Spleen (tissue), 11 donors: ENCODE results near the gene HAUS7. TPM values are rescaled to one million over a fixed set of nuclear protein-coding genes. Genes with fewer than 3 reads are reported as not detected.

Experiments used
- DNase-seq: peaks from one replicate; pipeline ENCODE4 v3.0.0-alpha.2; 2020
- H3K27ac ChIP-seq, 8 donors: fragments of 200-600 bp; sonication (generic) in 7 of 8; 1 replicate in 4 of 8; 2 replicates in 4 of 8; pipeline versions ENCODE4 v1.5.0 to v1.8.0; 2016 to 2021; ENCODE audit warnings: inconsistent platforms in 4 of 8, mild to moderate bottlenecking in 4 of 8, moderate library complexity in 1 of 8
- H3K27me3 ChIP-seq, 7 donors: fragments of 200-600 bp; sonication (generic) in 6 of 7; replicated peaks in 1 of 7; 1 replicate in 4 of 7; 2 replicates in 3 of 7; pipeline versions ENCODE4 v1.5.0 to v1.8.0; 2016 to 2021; ENCODE audit warnings: inconsistent platforms in 3 of 7, mild to moderate bottlenecking in 1 of 7
- H3K36me3 ChIP-seq, 6 donors: fragments of 200-600 bp; sonication (generic) in 5 of 6; 1 replicate in 4 of 6; 2 replicates in 2 of 6; pipeline versions ENCODE4 v1.5.0 to v1.8.0; 2016 to 2021; ENCODE audit warnings: inconsistent platforms in 2 of 6
- H3K4me1 ChIP-seq, 6 donors: fragments of 200-600 bp; sonication (generic) in 5 of 6; 1 replicate in 3 of 6; 2 replicates in 3 of 6; pipeline versions ENCODE4 v1.5.0 to v1.8.0; 2016 to 2021; ENCODE audit warnings: inconsistent platforms in 3 of 6
- H3K4me3 ChIP-seq, 8 donors: fragments of 200-600 bp; sonication (generic) in 7 of 8; 1 replicate in 4 of 8; 2 replicates in 4 of 8; pipeline versions ENCODE4 v1.5.0 to v1.8.0; 2016 to 2021; ENCODE audit warnings: inconsistent platforms in 4 of 8, mild to moderate bottlenecking in 4 of 8, moderate library complexity in 2 of 8
- H3K9me3 ChIP-seq, 8 donors: fragments of 200-600 bp; sonication (generic) in 7 of 8; 1 replicate in 4 of 8; 2 replicates in 4 of 8; pipeline versions ENCODE4 v1.5.0 to v1.8.0; 2016 to 2021; ENCODE audit warnings: inconsistent platforms in 4 of 8
- POLR2A ChIP-seq, 3 donors: fragments of 450-650 bp; IDR thresholded peaks; one replicate each; pipeline ENCODE4 v1.5.1; 2017; ENCODE audit warnings: antibody characterized with exemption in 3 of 3, mild to moderate bottlenecking in 1 of 3
- POLR2AphosphoS5 ChIP-seq, 3 donors: sonication (generic); formaldehyde crosslinking; IDR thresholded peaks; one replicate each; pipeline ENCODE4 v1.5.1; 2017; ENCODE audit warnings: antibody characterized with exemption in 3 of 3
- WGBS, 5 donors: extraction: QIAGEN DNeasy Blood & Tissue Kit in 3 of 5; methylation state at CpG; one replicate each; pipeline versions ENCODE4 v1.1.5 to v1.1.7; 2013 to 2018; 5-methylcytosine and 5-hydroxymethylcytosine counted together
- intact Hi-C: fragments of 100-400 bp; cut with DNase I; formaldehyde crosslinking; loops from one replicate; pipeline ENCODE4 v1.15.0; 2023; ENCODE audit warnings: low total_unique reads
- polyA plus RNA-seq, 3 donors: library from polyadenylated mRNA; stranded (reverse); fragments of 200-250 nt; gene quantifications; one replicate each; pipeline ENCODE4 v1.2.1, GENCODE V29; 2013
- total RNA-seq, 7 donors: library from RNA; depleted of rRNA in 3 of 7; stranded (reverse); fragments of >200 nt in 3 of 7; fragmentation: NEBNext Ultra II Directional in 4 of 7; extraction: Animal tissue kit (Norgen Biotek cat#: 25700) in 4 of 7; gene quantifications; one replicate each; pipeline versions ENCODE4 v1.1.0 to v1.2.1, GENCODE V29; 2016 to 2021
- TF ChIP-seq, protein P1 (sequence below), 11 experiments: fragments of 200-600 bp in 7 of 11; fragments of 450-650 bp in 4 of 11; sonication (generic) in 4 of 11; IDR thresholded peaks in 8 of 11; conservative IDR thresholded peaks in 3 of 11; 1 replicate in 7 of 11; 2 replicates in 4 of 11; pipeline versions ENCODE4 v1.4.0 to v1.8.0; 2016 to 2021; ENCODE audit warnings: antibody characterized with exemption in 11 of 11, inconsistent platforms in 4 of 11, mild to moderate bottlenecking in 1 of 11
- donor health status: healthy with polysubstance abuse.
- donor health status: DM: no; HTN: no; CAD: no; lungs with moderate emphysema.
- donor health status: DM: no; HTN: no; CAD: no.
- donor health status: Bipolar disorder and iron deficiency.
- donor health status: healthy.
- donor health status: DM: no; HTN: no; CAD: no.
- donor health status: DM: yes; HTN: yes; CAD: no.

Gene HAUS7
- total and polyA plus RNA-seq, 10 donors = 23.6 to 83.7 (median 34.5) TPM

DNA sequence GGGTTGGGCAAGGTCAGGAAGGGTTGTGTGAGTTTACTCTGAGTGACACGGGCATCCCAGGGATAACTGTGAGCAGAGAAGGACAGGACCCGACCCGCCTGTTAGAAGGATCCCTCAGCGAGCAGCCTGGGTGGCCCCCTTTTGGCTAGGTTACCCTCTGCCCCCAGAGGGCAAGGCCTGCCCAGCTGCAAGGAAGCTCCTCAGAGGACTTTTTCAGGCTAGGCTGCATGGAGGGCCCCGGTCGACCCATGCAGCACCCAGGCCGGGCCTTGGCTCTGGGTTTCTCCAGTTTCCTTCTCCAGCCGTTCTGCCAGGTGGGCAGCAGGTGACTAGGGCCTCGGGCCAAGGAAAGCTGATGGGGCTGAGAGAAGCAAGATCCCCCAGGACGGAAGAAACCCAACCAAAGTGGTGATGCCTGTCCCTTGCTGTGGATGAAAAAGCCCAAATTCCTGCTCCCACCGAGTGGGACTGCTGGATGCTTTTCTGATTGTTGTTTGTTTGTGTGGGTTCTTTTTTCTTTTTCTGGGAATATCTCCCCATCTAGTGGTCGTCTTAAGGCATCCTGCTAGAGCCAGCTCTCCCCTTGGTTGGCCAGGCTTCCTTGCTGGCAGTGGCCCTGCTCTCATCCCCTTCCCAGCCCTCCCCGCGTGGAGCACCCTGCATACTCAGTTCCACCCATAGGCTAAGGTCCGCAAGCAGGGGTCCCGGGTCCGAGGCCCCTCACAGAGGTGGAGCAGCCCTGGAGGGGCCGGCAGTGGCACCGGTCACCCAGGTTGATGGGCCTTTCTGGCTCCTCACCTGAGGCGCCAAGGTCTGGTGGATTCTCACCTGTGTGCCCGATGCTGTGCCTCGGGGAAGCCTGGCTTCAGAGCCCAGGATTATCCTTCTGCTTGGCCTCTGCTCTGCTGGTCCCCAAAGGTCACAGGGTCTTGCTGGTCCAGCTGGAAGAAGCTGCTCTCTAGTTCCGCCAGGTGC lies 57.3 kb downstream of the HAUS7 start:
- no peaks in the 10 kb centered on the region for H3K9me3 ChIP-seq
- H3K4me3 ChIP-seq = peak overlapping the region in 1 of 8 donors; percentile 75
- WGBS, 5 donors = 78 to 89% (median 78%) methylated on average over 14 to 23 of the region's 23 CpGs
- TF ChIP-seq POLR2AphosphoS5 (IDR thresholded peaks at IDR 0.05) (no peak), POLR2A (IDR thresholded peaks at IDR 0.05) (no peak)
- TF ChIP-seq, protein P1, sequence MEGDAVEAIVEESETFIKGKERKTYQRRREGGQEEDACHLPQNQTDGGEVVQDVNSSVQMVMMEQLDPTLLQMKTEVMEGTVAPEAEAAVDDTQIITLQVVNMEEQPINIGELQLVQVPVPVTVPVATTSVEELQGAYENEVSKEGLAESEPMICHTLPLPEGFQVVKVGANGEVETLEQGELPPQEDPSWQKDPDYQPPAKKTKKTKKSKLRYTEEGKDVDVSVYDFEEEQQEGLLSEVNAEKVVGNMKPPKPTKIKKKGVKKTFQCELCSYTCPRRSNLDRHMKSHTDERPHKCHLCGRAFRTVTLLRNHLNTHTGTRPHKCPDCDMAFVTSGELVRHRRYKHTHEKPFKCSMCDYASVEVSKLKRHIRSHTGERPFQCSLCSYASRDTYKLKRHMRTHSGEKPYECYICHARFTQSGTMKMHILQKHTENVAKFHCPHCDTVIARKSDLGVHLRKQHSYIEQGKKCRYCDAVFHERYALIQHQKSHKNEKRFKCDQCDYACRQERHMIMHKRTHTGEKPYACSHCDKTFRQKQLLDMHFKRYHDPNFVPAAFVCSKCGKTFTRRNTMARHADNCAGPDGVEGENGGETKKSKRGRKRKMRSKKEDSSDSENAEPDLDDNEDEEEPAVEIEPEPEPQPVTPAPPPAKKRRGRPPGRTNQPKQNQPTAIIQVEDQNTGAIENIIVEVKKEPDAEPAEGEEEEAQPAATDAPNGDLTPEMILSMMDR (IDR thresholded peaks at IDR 0.05 in 8 of 11, conservative IDR thresholded peaks at IDR 0.05 in 3 of 11) = no peak
- peaks cover 0 to 30% (median 14%) of the 10 kb centered on the region in 6 donors for H3K4me1 ChIP-seq
- no peak overlapping the region for H3K27ac ChIP-seq
- no peaks in the 10 kb centered on the region for H3K27me3 ChIP-seq
- peaks cover 0 to 1% (median 0%) of the 10 kb centered on the region in 6 donors for H3K36me3 ChIP-seq
- DNase-seq = peak; percentile 72
- intact Hi-C loops = no loop called here

DNA sequence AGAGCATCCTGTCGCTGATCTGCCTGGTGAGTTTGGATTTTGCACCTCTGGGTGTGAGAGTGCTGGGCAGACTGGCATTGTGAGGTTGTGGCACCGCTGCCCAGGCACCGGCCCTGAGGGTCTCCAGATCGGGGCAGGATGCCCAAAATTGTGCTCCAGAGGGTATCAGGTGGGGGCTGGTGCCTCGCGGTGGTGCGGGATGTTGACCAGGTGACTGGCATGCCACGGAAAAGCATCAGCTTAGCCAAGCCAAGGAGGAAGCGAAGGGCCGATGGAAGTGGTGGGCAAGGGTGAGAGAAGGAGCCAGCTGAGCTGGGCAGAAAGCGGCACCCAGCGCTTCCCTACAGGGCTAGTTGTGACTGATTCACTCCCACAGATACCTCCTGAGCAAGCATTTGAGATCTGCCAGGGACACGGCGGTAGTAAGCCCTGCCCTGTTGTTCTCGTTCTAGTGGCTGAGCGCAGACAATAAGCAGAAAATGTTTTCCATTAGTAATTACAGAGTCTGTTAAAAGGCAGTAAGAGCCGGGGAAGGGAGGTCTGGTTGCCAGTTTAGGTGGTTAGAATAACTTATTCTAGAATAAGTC lies 58.3 kb downstream of the HAUS7 start:
- H3K4me3 ChIP-seq = peak overlapping the region in 7 of 8 donors; percentile 34 to 75 (median 42)

DNA sequence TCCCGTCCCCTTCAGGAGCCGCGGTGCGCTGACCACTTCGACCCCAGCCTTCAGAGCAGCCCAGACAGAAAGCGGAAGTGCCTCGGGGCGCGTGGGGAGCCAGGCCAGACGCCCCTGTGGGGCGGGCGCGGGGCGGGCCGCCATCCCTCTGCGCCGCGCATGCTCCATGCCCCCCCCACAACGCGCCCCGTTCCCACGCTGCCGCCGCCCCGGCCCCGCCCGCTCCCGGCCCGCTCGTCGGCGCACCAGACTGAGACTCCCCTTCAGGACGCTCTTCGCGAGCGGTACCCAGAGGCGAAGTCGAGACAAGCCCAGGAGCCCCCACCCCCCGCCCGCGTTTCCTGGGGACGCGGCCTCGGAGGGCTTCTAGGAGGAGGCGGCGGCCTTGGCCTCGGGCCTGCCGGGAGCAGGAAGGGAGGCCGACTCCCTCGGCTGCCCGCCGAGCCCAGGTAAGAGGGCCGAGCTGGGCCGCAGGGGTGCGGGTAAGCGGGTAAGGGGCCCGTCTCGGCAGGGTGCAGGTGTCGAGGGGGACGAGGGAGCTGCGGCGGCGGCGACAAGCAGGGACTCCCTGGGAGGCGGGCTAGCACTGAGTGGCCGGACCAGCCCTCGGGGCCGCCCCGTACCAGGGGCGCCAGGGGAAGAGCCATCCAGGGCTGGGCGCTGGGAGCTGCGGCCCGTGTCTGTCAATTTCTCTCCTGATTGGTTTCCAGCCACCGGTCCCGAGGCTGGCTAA lies 59.0 kb downstream of the HAUS7 start, which contains the start of gene ZFP92:
Gene ZFP92, plus strand, starts transcription at position 218 of the 733 bp plus-strand sequence. CDS start 6,851 bp downstream, outside the sequence.
- WGBS, 5 donors = 0 to 50% (median 15%) methylated on average over 5 to 75 of the region's 75 CpGs; no CpG with 5 or more reads in 1 of the 5 donors
- peak within 1 kb of the TSS in 3 of 8 donors; percentile 10 to 35 (median 24) for H3K27ac ChIP-seq
- intact Hi-C loops = no loop called here

More for the DNA sequence above, 58.3 kb downstream of the HAUS7 start:
- intact Hi-C loops = no loop called here
- Histone ChIP-seq H3K9me3 (no peaks in the 10 kb centered on the region), H3K4me1 (peaks cover 0 to 30% (median 14%) of the 10 kb centered on the region in 6 donors), H3K27ac (no peak overlapping the region), H3K36me3 (no peaks in the 10 kb centered on the region), H3K27me3 (no peaks in the 10 kb centered on the region)
- DNase-seq = peak; percentile 74
- 34 to 65% (median 55%) methylated on average over 10 to 17 of the region's 17 CpGs for WGBS, 5 donors
- TF ChIP-seq POLR2AphosphoS5 (IDR thresholded peaks at IDR 0.05) (no peak), POLR2A (IDR thresholded peaks at IDR 0.05) (no peak)
- TF ChIP-seq, protein P1 (IDR thresholded peaks at IDR 0.05 in 8 of 11, conservative IDR thresholded peaks at IDR 0.05 in 3 of 11) = no peak

DNA sequence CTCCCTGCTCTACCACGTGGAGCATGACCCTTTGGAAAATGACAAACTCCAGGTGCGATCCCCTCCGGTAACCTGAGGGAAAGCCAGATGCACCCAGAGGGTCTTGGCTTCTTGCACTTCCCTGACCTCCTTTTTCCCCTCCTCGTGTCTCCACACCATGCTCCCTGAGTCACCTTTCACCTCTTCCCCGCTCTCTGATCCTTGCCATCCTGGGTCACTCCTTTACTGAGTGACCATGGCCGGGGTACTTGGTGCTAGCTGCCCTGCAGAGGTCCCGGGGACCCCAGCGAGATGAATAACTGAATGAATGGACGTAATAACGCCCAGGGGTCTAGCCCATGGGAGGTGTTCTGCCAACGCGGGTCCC lies 59.5 kb downstream of the HAUS7 start:
- DNase-seq = no peak
- Histone ChIP-seq H3K4me3 (peak overlapping the region in 6 of 8 donors; percentile 39 to 75 (median 46)), H3K9me3 (no peaks in the 10 kb centered on the region), H3K27ac (peak overlapping the region in 1 of 8 donors; percentile 24), H3K27me3 (no peaks in the 10 kb centered on the region), H3K4me1 (peaks cover 0 to 26% (median 14%) of the 10 kb centered on the region in 6 donors), H3K36me3 (no peaks in the 10 kb centered on the region)
- 54 to 67% (median 62%) methylated on average over 9 to 12 of the region's 12 CpGs for WGBS, 5 donors
- TF ChIP-seq POLR2AphosphoS5 (IDR thresholded peaks at IDR 0.05) (no peak), POLR2A (IDR thresholded peaks at IDR 0.05) (no peak)
- TF ChIP-seq, protein P1 (IDR thresholded peaks at IDR 0.05 in 8 of 11, conservative IDR thresholded peaks at IDR 0.05 in 3 of 11) = no peak
- intact Hi-C loops = no loop called here

More for the DNA sequence above, 59.0 kb downstream of the HAUS7 start, which contains the start of gene ZFP92:
- Histone ChIP-seq H3K27me3 (no peaks in the 10 kb centered on the region), H3K36me3 (no peaks in the 10 kb centered on the region), H3K4me3 (peak within 1 kb of the TSS; percentile 34 to 75 (median 42)), H3K4me1 (peaks cover 0 to 26% (median 14%) of the 10 kb centered on the region in 6 donors), H3K9me3 (no peaks in the 10 kb centered on the region)
- TF ChIP-seq POLR2AphosphoS5 (IDR thresholded peaks at IDR 0.05) (peak in 1 of 3 donors; percentile 25), POLR2A (IDR thresholded peaks at IDR 0.05) (no peak)
- peak; percentile 81 for DNase-seq
